GM19397 (cell line): ENCODE data around the gene C16orf87.

Source experiments
- ATAC-seq: cut with Tn5 transposase; IDR thresholded peaks from one replicate; pipeline ENCODE4 v1.9.1; 2021; ENCODE audit warnings: mild to moderate bottlenecking, moderate library complexity; ENCODE audit not compliant: unreplicated experiment

Gene C16orf87

GRCh38 chr16:46762583-46762982 lies 68.4 kb downstream of the C16orf87 start:
- ATAC-seq: no peak

GRCh38 chr16:46759309-46759708 lies 71.7 kb downstream of the C16orf87 start:
- no peak for ATAC-seq

DNA sequence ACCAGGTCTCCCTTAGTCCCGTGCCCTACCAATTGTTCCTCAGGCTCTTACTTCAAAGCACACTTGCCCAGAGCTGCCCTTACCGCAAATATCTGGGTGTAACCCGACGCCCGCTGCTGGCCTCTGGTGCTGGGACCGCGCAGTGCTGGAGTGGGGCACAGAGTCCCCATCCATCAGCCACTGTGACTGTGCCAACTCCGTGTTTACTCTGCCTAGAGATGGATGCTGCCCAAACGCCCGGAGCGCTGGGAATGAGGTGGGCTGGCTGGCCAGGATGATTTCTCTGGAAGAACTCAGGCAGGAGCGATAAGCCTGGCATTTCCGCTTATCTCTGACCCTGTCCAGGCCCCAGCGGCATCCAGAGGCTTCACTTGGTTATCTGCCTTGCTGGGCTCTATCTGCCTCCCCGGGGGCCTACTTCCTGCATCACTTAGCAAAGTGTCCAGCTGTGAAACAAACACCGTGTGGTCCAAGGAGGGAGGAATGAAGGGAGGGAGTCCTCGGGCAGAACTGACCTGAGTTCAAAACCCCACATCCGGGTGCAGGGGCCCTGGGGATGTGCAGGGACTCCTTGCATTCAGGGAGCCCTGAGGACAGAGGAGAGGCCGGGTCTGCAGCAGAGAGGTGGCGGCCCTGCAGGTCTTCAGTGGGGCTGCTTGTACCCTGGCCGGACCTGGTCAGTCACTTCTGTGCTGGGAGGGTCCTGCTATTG lies 73.5 kb downstream of the C16orf87 start:
- ATAC-seq: no peak

GRCh38 chr16:46756772-46757171 lies 74.2 kb downstream of the C16orf87 start:
- no peak for ATAC-seq

GRCh38 chr16:46753015-46753414 lies 78.0 kb downstream of the C16orf87 start:
- no peak for ATAC-seq

DNA sequence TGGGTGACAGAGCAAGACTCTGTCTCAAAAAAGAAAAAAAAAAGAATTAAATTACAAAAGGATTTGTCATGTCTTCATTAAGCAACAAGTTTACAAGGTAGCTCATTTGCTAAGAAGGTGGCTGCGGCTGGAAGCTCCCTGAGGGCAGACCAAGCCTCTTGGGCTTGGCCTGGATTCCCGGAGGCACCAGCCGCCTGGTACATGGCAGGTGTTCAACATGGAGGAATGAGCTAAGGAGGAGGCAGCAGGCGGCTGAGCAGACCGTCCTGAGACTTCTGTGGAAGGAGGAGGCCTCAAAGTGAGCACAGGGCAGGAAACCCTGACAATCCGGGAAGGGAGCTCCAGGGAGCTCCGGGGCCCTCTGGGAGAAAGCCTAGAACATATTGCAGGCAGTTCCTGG lies 79.6 kb downstream of the C16orf87 start:
- no peak for ATAC-seq

- no peak for ATAC-seq
These were observed 81.9 kb downstream of the C16orf87 start for GRCh38 chr16:46748775-46749705.

DNA sequence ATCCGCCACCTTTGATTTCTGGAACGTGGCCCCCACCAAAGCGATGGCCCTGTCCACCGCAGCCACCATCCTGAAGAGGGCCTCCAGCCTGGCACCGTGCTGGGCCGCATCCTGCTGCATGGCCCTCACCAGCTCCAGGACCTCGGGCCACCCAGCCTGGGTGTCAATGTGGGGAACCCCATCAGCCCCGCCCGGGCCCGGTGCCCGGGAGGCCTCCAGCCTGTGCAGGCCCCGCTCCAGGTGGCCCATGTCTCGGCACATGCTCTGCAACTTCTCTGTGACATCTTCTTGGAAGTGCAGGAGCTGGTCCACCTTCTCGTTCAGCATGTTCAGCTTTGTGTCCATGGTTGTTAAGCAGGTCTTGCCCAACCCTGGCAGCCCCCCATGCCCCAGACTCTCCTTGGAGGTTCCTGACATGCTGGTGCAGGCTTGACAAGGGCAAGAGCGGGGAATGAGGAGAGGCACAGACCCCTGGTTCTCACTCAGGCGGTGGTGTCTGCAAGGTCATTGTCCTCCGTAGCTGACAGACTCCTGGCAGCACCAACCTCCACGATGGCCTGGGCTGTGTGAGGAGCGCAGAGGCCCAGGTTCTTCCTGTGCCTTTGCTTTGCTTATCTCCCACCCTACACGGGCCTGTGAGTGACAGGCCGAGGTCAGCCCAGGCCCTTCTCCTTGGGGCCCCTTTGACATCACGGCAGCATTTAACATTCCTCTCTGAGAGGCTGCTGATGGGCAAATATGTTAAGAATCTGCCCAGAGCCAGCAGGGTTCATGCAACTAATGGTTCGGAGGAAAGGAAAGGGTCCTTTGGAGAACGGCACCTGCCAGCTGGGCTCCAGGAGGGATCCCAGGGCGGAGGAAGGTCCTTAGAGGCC lies 83.0 kb downstream of the C16orf87 start, which contains the start of gene MYLK3:
Gene MYLK3 (minus strand): TSS at position 568 of the 875 bp plus-strand sequence. CDS start 151 bp downstream, at position 417.
- ATAC-seq: no peak

DNA sequence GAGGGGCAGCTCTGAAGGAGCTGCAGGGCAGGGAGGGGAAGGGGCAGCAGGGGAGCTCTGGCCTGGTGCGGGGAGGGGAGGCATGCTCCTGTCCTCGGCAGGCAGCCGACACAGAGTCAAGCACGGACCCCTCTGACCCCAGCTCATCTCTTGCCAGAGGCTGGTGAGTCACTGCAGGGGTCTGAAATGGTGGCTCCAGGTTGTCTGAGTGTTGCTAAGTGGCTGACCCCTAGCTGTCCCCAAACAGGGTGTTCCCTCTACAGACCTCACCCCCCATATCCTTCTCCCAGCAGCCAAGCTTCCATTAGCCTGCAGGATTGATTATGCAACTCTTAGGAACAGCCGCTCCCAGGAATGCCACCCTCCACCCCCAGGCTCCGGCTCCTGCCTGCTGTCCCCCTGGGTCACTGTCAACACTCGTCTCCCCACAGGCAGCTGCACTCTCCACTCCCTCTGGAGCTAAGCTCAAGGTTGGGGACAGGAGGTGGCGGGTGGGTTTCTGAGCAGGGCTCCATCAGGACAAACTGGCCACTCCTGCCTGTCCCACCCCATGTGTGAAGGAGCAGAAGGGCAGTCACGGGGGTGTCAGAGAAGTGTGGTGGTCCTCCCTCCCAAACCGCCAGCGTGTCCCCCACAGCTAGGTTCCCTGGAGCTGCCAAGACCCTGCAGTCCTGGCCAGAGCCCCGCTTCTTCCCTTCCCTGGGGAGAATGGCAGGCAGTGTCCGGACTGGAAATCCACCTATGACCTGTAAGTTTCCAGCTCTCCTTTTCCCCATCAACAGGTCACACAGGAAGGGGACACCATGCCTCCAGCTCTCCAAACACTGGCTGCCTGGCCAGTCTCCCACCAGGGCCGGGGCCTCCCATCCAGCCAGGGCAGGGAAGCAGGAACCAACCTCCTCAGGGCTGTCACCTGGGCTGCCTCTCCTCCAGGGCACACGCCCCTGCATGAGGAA lies 83.9 kb downstream of the C16orf87 start:
- no peak for ATAC-seq
